GM23248 (cell line): Measurements from ENCODE around the gene LMAN2L. TPM values are rescaled to one million over a fixed set of nuclear protein-coding genes. Genes with fewer than 3 reads are reported as not detected.

Experiments
- DNase-seq: peaks from one replicate; pipeline ENCODE4 v3.0.0-alpha.2; 2015
- H2AFZ ChIP-seq: fragments of 200-600 bp; sonication (generic); 2 replicates; pipeline ENCODE4 v1.6.1; 2016; ENCODE audit warnings: antibody characterized with exemption
- H3F3A ChIP-seq: fragments of 200-600 bp; sonication (generic); 2 replicates; pipeline ENCODE4 v1.6.1; 2016; ENCODE audit warnings: mild to moderate bottlenecking, antibody characterized with exemption, mixed run types; ENCODE audit not compliant: insufficient read depth
- H3K27ac ChIP-seq: fragments of 200-600 bp; sonication (generic); 2 replicates; pipeline ENCODE4 v1.5.1; 2016; ENCODE audit warnings: mild to moderate bottlenecking
- H3K27me3 ChIP-seq: fragments of 200-600 bp; sonication (generic); replicated peaks from 2 replicates; pipeline ENCODE4 v1.6.1; 2016; ENCODE audit warnings: mild to moderate bottlenecking; ENCODE audit not compliant: insufficient read depth
- H3K36me3 ChIP-seq: fragments of 200-600 bp; sonication (generic); 2 replicates; pipeline ENCODE4 v1.6.1; 2016; ENCODE audit warnings: low read depth, mild to moderate bottlenecking
- H3K4me1 ChIP-seq: fragments of 200-600 bp; sonication (generic); 2 replicates; pipeline ENCODE4 v1.6.1; 2016; ENCODE audit warnings: mild to moderate bottlenecking; ENCODE audit not compliant: insufficient read depth
- H3K4me2 ChIP-seq: fragments of 200-600 bp; sonication (generic); one replicate; pipeline ENCODE4 v1.6.1; 2016; ENCODE audit warnings: mild to moderate bottlenecking; ENCODE audit not compliant: unreplicated experiment
- H3K4me3 ChIP-seq: fragments of 200-600 bp; sonication (generic); 2 replicates; pipeline ENCODE4 v1.5.1; 2016; ENCODE audit warnings: mild to moderate bottlenecking
- H3K79me2 ChIP-seq: fragments of 200-600 bp; sonication (generic); 2 replicates; pipeline ENCODE4 v1.6.1; 2016; ENCODE audit warnings: mild to moderate bottlenecking; ENCODE audit not compliant: insufficient read depth
- H3K9ac ChIP-seq: fragments of 200-600 bp; sonication (generic); 2 replicates; pipeline ENCODE4 v1.6.1; 2016; ENCODE audit warnings: mild to moderate bottlenecking
- H3K9me2 ChIP-seq: fragments of 200-600 bp; sonication (generic); 2 replicates; pipeline ENCODE4 v1.6.1; 2016; ENCODE audit warnings: mixed run types, mild to moderate bottlenecking, moderate library complexity; ENCODE audit not compliant: insufficient read depth
- H3K9me3 ChIP-seq: fragments of 200-600 bp; sonication (generic); one replicate; pipeline ENCODE4 v1.6.1; 2017; ENCODE audit warnings: low read depth
- H4K20me1 ChIP-seq: fragments of 200-600 bp; sonication (generic); 2 replicates; pipeline ENCODE4 v1.6.0; 2016; ENCODE audit not compliant: insufficient read depth
- EZH2 ChIP-seq: fragments of 200-600 bp; sonication (generic); IDR thresholded peaks from 2 replicates; pipeline ENCODE4 v1.6.1; 2018; ENCODE audit warnings: antibody characterized with exemption, mild to moderate bottlenecking; ENCODE audit not compliant: insufficient read depth, poor library complexity, severe bottlenecking
- EZH2phosphoT487 ChIP-seq: fragments of 200-600 bp; sonication (generic); IDR thresholded peaks from 2 replicates; pipeline ENCODE4 v1.6.1; 2018; ENCODE audit warnings: antibody characterized with exemption, moderate library complexity, mild to moderate bottlenecking, low read depth; ENCODE audit not compliant: insufficient read depth
- WGBS, 2 experiments: methylation state at CpG; one replicate each; pipeline ENCODE4 v1.1.6; 2015 to 2017; ENCODE audit warnings: low lambda C conversion rate in 2 of 2, low coverage in 1 of 2; ENCODE audit errors: missing lambda C conversion rate in 2 of 2; 5-methylcytosine and 5-hydroxymethylcytosine counted together
- in situ Hi-C: fragments of 300-500 bp; cut with MboI; formaldehyde crosslinking; loops from 2 replicates; pipeline ENCODE4 v1.15.0; 2020
- polyA plus RNA-seq: library from polyadenylated mRNA; unstranded; fragments of >200 nt; fragmentation: Nextera tagmentation; extraction: Ambion mirVana; gene quantifications from 2 replicates; pipeline ENCODE4 v1.2.1, GENCODE V29; 2016
- total RNA-seq: library from RNA; depleted of rRNA; stranded (reverse); fragments of >200 nt; shearing (Covaris generic); gene quantifications from 2 replicates; pipeline ENCODE4 v1.2.3, GENCODE V29; 2014

The LMAN2L gene
- total and polyA plus RNA-seq, 2 experiments from 2014 or later = 22.3 to 24.6 TPM

GRCh38 chr2:96747061-96747617 is 7.3 kb upstream of the LMAN2L start:
- no peaks in the 10 kb centered on the region for H3K9me2 ChIP-seq
- no peaks in the 10 kb centered on the region for H3K36me3 ChIP-seq
- peaks cover 7% of the 10 kb centered on the region; the same call in 1 of the 2 replicates for H3F3A ChIP-seq
- TF ChIP-seq EZH2phosphoT487 = no peak
- TF ChIP-seq EZH2 = no peak
- no peak overlapping the region for H3K4me3 ChIP-seq
- H2AFZ ChIP-seq = peak overlapping the region; percentile 36
- no peaks in the 10 kb centered on the region for H3K79me2 ChIP-seq
- WGBS, 2 experiments = 18 to 23% methylated on average over 6 of the region's 6 CpGs
- no peaks in the 10 kb centered on the region for H3K27me3 ChIP-seq
- no peaks in the 10 kb centered on the region for H3K9me3 ChIP-seq
- peaks cover 14% of the 10 kb centered on the region for H3K4me1 ChIP-seq
- in situ Hi-C loops = no loop called here
- DNase-seq = peak; percentile 17
- 0 out of 2 replicates have a peak overlapping the region, but pooled peaks have one; percentile 28 for H3K27ac ChIP-seq
- no peaks in the 10 kb centered on the region for H4K20me1 ChIP-seq
- H3K9ac ChIP-seq = no peak overlapping the region
- H3K4me2 ChIP-seq = no peak overlapping the region

- peaks cover 4% of the 10 kb centered on the region; the same call in 1 of the 2 replicates for H3K4me1 ChIP-seq
- H3K79me2 ChIP-seq = peaks cover 27% of the 10 kb centered on the region
- peak; percentile 52 for DNase-seq
- H2AFZ ChIP-seq = peak overlapping the region; percentile 94
- H3K9me3 ChIP-seq = no peaks in the 10 kb centered on the region
- 4 to 5% methylated on average over 4 of the region's 4 CpGs for WGBS, 2 experiments
- peak overlapping the region; percentile 92 for H3K4me2 ChIP-seq
- peak overlapping the region; percentile 86 for H3K4me3 ChIP-seq
- H3F3A ChIP-seq = no peaks in the 10 kb centered on the region
- peak overlapping the region; percentile 90 for H3K9ac ChIP-seq
- H3K36me3 ChIP-seq = peaks cover 17% of the 10 kb centered on the region; the same call in 1 of the 2 replicates
- H4K20me1 ChIP-seq = no peaks in the 10 kb centered on the region
- no peak for TF ChIP-seq EZH2
- TF ChIP-seq EZH2phosphoT487 = no peak
- no peaks in the 10 kb centered on the region for H3K27me3 ChIP-seq
- H3K27ac ChIP-seq = peak overlapping the region; percentile 52
- no peaks in the 10 kb centered on the region for H3K9me2 ChIP-seq
- in situ Hi-C loops = no loop called here
Measured at GRCh38 chr2:96739076-96739632, 710 bp downstream of the LMAN2L start.

GRCh38 chr2:96737831-96738230 is 2.0 kb downstream of the LMAN2L start:
- in situ Hi-C loops = no loop called here
- peaks cover 4% of the 10 kb centered on the region; the same call in 1 of the 2 replicates for H3K4me1 ChIP-seq
- H3K36me3 ChIP-seq = peaks cover 30% of the 10 kb centered on the region
- no peaks in the 10 kb centered on the region for H3K27me3 ChIP-seq
- no peaks in the 10 kb centered on the region for H3K9me3 ChIP-seq
- peaks cover 27% of the 10 kb centered on the region for H3K79me2 ChIP-seq
- no peaks in the 10 kb centered on the region for H3F3A ChIP-seq
- DNase-seq = no peak
- no peak overlapping the region for H3K9ac ChIP-seq
- WGBS, 2 experiments = 90 to 94% methylated on average over 2 of the region's 2 CpGs
- TF ChIP-seq EZH2 (no peak), EZH2phosphoT487 (no peak)
- no peak overlapping the region for H3K4me3 ChIP-seq
- no peak overlapping the region for H3K27ac ChIP-seq
- no peak overlapping the region for H3K4me2 ChIP-seq
- H4K20me1 ChIP-seq = no peaks in the 10 kb centered on the region
- H3K9me2 ChIP-seq = no peaks in the 10 kb centered on the region
- no peak overlapping the region for H2AFZ ChIP-seq

GRCh38 chr2:96737251-96737650 is 2.6 kb downstream of the LMAN2L start:
- no peak for TF ChIP-seq EZH2phosphoT487
- no peak for TF ChIP-seq EZH2
- H3K9me3 ChIP-seq = no peaks in the 10 kb centered on the region
- no peak for DNase-seq
- H3K4me1 ChIP-seq = peaks cover 4% of the 10 kb centered on the region; the same call in 1 of the 2 replicates
- H3F3A ChIP-seq = no peaks in the 10 kb centered on the region
- no peak overlapping the region for H2AFZ ChIP-seq
- no peaks in the 10 kb centered on the region for H4K20me1 ChIP-seq
- in situ Hi-C loops = no loop called here
- peaks cover 36% of the 10 kb centered on the region for H3K36me3 ChIP-seq
- WGBS, 2 experiments = 50 to 55% methylated on average over 2 of the region's 2 CpGs
- H3K9ac ChIP-seq = no peak overlapping the region
- H3K79me2 ChIP-seq = peaks cover 27% of the 10 kb centered on the region
- H3K4me2 ChIP-seq = no peak overlapping the region
- H3K4me3 ChIP-seq = no peak overlapping the region
- H3K27ac ChIP-seq = no peak overlapping the region
- no peaks in the 10 kb centered on the region for H3K9me2 ChIP-seq
- no peaks in the 10 kb centered on the region for H3K27me3 ChIP-seq
